GM18526 (cell line): ENCODE data around the gene ZDHHC14.

ENCODE experiments used
- POLR2A ChIP-seq: IDR thresholded peaks from 3 replicates; pipeline ENCODE4 v1.6.1; 2011; ENCODE audit not compliant: insufficient read length; ENCODE audit errors: extremely low read depth

The ZDHHC14 gene

GRCh38 chr6:157721830-157722229 is 340.8 kb downstream of the ZDHHC14 start:
- no peak for TF ChIP-seq POLR2A

GRCh38 chr6:157723376-157723775 is 342.4 kb downstream of the ZDHHC14 start:
- TF ChIP-seq POLR2A: no peak

GRCh38 chr6:157724138-157724820 is 343.3 kb downstream of the ZDHHC14 start:
- TF ChIP-seq POLR2A: no peak

- TF ChIP-seq POLR2A: no peak
Observed at GRCh38 chr6:157724960-157725741, 344.2 kb downstream of the ZDHHC14 start.

- no peak for TF ChIP-seq POLR2A
Observed at GRCh38 chr6:157725836-157726235, 344.8 kb downstream of the ZDHHC14 start.

- no peak for TF ChIP-seq POLR2A
Observed at GRCh38 chr6:157726892-157727628, 346.1 kb downstream of the ZDHHC14 start.
